Mammary epithelial cell (primary cell): ENCODE results near the gene MTURN.

Experiments
- EZH2 ChIP-seq: IDR thresholded peaks from 2 replicates; pipeline ENCODE4 v1.6.1; 2012; ENCODE audit warnings: low read length, inconsistent platforms, borderline replicate concordance
- TF ChIP-seq, protein P1 (sequence below), 2 donors: IDR thresholded peaks in 1 of 2; conservative IDR thresholded peaks in 1 of 2; 2 replicates each; pipeline ENCODE4 v1.5.1; 2011 to 2012; ENCODE audit warnings: inconsistent platforms in 2 of 2, low read length in 2 of 2, mild to moderate bottlenecking in 2 of 2, control low read depth in 1 of 2, low read depth in 1 of 2; ENCODE audit not compliant: insufficient read depth in 1 of 2; ENCODE audit errors: extremely low read depth in 1 of 2

DNA sequence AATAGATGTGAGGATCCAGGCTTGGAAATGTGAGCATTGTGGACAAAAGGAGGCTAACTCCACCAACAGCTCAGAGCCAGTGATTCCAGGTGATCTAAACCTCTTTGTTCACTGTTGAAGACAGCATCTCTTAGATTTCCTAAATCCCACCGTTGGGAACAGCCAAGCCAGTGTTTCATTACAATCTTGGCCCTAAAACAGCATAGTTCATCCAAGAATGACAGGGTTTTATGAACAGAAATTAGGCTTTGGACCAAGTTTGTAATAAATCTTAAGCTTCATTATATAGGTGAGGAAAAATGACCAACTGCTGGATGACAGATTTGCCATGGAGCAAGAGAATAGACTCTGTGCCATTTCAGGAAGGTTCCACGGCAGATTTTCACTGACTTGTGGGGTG is 65.8 kb downstream of the MTURN start:
- TF ChIP-seq, protein P1, sequence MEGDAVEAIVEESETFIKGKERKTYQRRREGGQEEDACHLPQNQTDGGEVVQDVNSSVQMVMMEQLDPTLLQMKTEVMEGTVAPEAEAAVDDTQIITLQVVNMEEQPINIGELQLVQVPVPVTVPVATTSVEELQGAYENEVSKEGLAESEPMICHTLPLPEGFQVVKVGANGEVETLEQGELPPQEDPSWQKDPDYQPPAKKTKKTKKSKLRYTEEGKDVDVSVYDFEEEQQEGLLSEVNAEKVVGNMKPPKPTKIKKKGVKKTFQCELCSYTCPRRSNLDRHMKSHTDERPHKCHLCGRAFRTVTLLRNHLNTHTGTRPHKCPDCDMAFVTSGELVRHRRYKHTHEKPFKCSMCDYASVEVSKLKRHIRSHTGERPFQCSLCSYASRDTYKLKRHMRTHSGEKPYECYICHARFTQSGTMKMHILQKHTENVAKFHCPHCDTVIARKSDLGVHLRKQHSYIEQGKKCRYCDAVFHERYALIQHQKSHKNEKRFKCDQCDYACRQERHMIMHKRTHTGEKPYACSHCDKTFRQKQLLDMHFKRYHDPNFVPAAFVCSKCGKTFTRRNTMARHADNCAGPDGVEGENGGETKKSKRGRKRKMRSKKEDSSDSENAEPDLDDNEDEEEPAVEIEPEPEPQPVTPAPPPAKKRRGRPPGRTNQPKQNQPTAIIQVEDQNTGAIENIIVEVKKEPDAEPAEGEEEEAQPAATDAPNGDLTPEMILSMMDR (conservative IDR thresholded peaks at IDR 0.05 in 1 of 2, IDR thresholded peaks at IDR 0.05 in 1 of 2; ENCODE audit: extremely low read depth in 1 of 2, insufficient read depth in 1 of 2, low read depth in 1 of 2, low read length in 2 of 2), result no peak
- no peak for TF ChIP-seq EZH2
